ENCODE measurements around the gene LLGL2. TPM values are rescaled to one million over a fixed set of nuclear protein-coding genes. Genes with fewer than 3 reads are reported as not detected.
A peak's percentile ranks its signal among the peaks of the same experiment; 100 is the strongest.

LLGL2 gene
- total RNA-seq, 1 donor from 2014 or later = 34.4 TPM

- H3K4me3 Mint-ChIP-seq (ENCODE audit: unreplicated experiment) = no peak overlapping the region
- peak overlapping the region; percentile 13 for H3K27ac Mint-ChIP-seq (ENCODE audit: unreplicated experiment)
- no peaks in the 10 kb centered on the region for H3K4me1 Mint-ChIP-seq (ENCODE audit: unreplicated experiment)
- peak; percentile 28 for DNase-seq (ENCODE audit: low spot score)
- H3K27me3 Mint-ChIP-seq (ENCODE audit: unreplicated experiment) = peaks cover 5% of the 10 kb centered on the region
- peaks cover 3% of the 10 kb centered on the region for H3K36me3 Mint-ChIP-seq (ENCODE audit: low read depth, unreplicated experiment)
- no peak for TF ChIP-seq CTCF (IDR thresholded peaks at IDR 0.05; ENCODE audit: unreplicated experiment)
- H3K9me3 Mint-ChIP-seq (ENCODE audit: unreplicated experiment) = no peaks in the 10 kb centered on the region
Observed at GRCh38 chr17:75571197-75571884, 45.8 kb downstream of the LLGL2 start.

GRCh38 chr17:75571885-75572215, 46.4 kb downstream of the LLGL2 start:
- Mint-ChIP-seq H3K36me3 (ENCODE audit: low read depth, unreplicated experiment) (no peaks in the 10 kb centered on the region), H3K27ac (ENCODE audit: unreplicated experiment) (no peak overlapping the region), H3K27me3 (ENCODE audit: unreplicated experiment) (peaks cover 5% of the 10 kb centered on the region), H3K4me3 (ENCODE audit: unreplicated experiment) (no peak overlapping the region), H3K9me3 (ENCODE audit: unreplicated experiment) (no peaks in the 10 kb centered on the region), H3K4me1 (ENCODE audit: unreplicated experiment) (no peaks in the 10 kb centered on the region)
- DNase-seq (ENCODE audit: low spot score) = no peak
- no peak for TF ChIP-seq CTCF (IDR thresholded peaks at IDR 0.05; ENCODE audit: unreplicated experiment)

- Mint-ChIP-seq H3K9me3 (ENCODE audit: unreplicated experiment) (no peaks in the 10 kb centered on the region), H3K4me3 (ENCODE audit: unreplicated experiment) (no peak overlapping the region), H3K4me1 (ENCODE audit: unreplicated experiment) (no peaks in the 10 kb centered on the region), H3K27ac (ENCODE audit: unreplicated experiment) (no peak overlapping the region), H3K27me3 (ENCODE audit: unreplicated experiment) (peaks cover 5% of the 10 kb centered on the region), H3K36me3 (ENCODE audit: low read depth, unreplicated experiment) (no peaks in the 10 kb centered on the region)
- no peak for DNase-seq (ENCODE audit: low spot score)
- no peak for TF ChIP-seq CTCF (IDR thresholded peaks at IDR 0.05; ENCODE audit: unreplicated experiment)
Observed at GRCh38 chr17:75572713-75573539, 47.4 kb downstream of the LLGL2 start.

- Mint-ChIP-seq H3K36me3 (ENCODE audit: low read depth, unreplicated experiment) (no peaks in the 10 kb centered on the region), H3K4me1 (ENCODE audit: unreplicated experiment) (no peaks in the 10 kb centered on the region), H3K27me3 (ENCODE audit: unreplicated experiment) (peaks cover 5% of the 10 kb centered on the region), H3K27ac (ENCODE audit: unreplicated experiment) (no peak overlapping the region), H3K9me3 (ENCODE audit: unreplicated experiment) (no peaks in the 10 kb centered on the region), H3K4me3 (ENCODE audit: unreplicated experiment) (no peak overlapping the region)
- no peak for TF ChIP-seq CTCF (IDR thresholded peaks at IDR 0.05; ENCODE audit: unreplicated experiment)
- DNase-seq (ENCODE audit: low spot score) = no peak
Observed at GRCh38 chr17:75573540-75573957, 48.1 kb downstream of the LLGL2 start.

GRCh38 chr17:75573994-75574393, 48.5 kb downstream of the LLGL2 start:
- DNase-seq (ENCODE audit: low spot score) = no peak
- Mint-ChIP-seq H3K27ac (ENCODE audit: unreplicated experiment) (no peak overlapping the region), H3K9me3 (ENCODE audit: unreplicated experiment) (no peaks in the 10 kb centered on the region)

More at GRCh38 chr17:75573994-75574393, 48.5 kb downstream of the LLGL2 start:
- Mint-ChIP-seq H3K4me3 (ENCODE audit: unreplicated experiment) (no peak overlapping the region), H3K4me1 (ENCODE audit: unreplicated experiment) (no peaks in the 10 kb centered on the region), H3K36me3 (ENCODE audit: low read depth, unreplicated experiment) (no peaks in the 10 kb centered on the region), H3K27me3 (ENCODE audit: unreplicated experiment) (peaks cover 5% of the 10 kb centered on the region)
- no peak for TF ChIP-seq CTCF (IDR thresholded peaks at IDR 0.05; ENCODE audit: unreplicated experiment)

Data from endothelial cell (in vitro differentiated cells).